Measurements from ENCODE around the gene MAP1LC3B2.

DNA sequence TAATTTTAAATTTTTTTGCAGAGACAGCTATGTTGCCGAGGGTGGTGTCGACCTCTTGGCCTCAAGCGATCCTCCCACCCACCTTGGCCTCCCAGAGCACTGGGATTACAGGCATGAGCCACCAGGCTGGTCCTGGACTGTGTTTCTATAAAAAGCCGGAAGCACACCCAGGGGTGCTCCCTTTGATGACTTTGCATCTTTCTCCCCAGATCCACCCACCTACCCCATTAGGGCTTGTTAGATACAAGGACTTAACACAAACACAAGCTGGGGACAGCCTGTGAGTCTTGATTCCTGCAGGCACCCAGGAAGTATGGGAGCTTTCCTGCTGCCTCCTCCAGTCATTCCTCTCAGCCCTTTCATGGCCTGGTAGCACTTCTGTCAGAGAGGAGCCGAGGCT, 67.0 kb downstream of the MAP1LC3B2 start:
- TF ChIP-seq, protein P1, sequence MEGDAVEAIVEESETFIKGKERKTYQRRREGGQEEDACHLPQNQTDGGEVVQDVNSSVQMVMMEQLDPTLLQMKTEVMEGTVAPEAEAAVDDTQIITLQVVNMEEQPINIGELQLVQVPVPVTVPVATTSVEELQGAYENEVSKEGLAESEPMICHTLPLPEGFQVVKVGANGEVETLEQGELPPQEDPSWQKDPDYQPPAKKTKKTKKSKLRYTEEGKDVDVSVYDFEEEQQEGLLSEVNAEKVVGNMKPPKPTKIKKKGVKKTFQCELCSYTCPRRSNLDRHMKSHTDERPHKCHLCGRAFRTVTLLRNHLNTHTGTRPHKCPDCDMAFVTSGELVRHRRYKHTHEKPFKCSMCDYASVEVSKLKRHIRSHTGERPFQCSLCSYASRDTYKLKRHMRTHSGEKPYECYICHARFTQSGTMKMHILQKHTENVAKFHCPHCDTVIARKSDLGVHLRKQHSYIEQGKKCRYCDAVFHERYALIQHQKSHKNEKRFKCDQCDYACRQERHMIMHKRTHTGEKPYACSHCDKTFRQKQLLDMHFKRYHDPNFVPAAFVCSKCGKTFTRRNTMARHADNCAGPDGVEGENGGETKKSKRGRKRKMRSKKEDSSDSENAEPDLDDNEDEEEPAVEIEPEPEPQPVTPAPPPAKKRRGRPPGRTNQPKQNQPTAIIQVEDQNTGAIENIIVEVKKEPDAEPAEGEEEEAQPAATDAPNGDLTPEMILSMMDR (conservative IDR thresholded peaks at IDR 0.05; ENCODE audit: low read length): no peak
- TF ChIP-seq EZH2phosphoT487 (IDR thresholded peaks at IDR 0.05; ENCODE audit: borderline replicate concordance): no peak

Measured in Loucy (cell line).